Stimulated activated CD4-positive, alpha-beta T cell treated with anti-CD3 and anti-CD28 coated beads, Interleukin-4, amount 100 ng/mL, for 48 hours (primary cell): Measurements from ENCODE around the gene CPEB1.
"Not testable (repeated sequence)": the region's sequence is repeated elsewhere in the genome, so short reads cannot be mapped to it uniquely, and the experiment has no call there.

Source experiments
- DNase-seq, 2 donors: peaks; one replicate each; pipeline ENCODE4 v3.0.0-alpha.2; 2020; ENCODE audit warnings: low read depth in 2 of 2

Gene CPEB1

DNA sequence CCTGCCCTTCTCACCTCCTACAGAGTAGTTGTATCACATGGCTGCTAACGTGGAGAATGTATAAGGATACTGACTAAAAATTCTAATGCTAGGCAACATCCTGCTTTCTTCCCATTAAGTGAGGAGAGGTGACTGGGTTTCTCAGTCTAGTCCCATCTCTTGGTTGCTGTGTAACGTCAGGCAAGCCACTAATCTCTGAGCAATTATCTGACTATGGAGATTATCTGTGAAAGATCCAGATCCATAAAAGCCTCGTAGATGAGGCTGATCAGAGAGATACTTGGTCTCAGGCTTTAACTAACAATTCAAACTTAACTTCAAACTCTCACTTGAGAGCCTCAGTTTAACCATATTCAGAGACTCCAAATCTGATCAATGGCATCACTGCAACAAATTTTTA is 102.2 kb downstream of the CPEB1 start:
- no peak for DNase-seq

DNA sequence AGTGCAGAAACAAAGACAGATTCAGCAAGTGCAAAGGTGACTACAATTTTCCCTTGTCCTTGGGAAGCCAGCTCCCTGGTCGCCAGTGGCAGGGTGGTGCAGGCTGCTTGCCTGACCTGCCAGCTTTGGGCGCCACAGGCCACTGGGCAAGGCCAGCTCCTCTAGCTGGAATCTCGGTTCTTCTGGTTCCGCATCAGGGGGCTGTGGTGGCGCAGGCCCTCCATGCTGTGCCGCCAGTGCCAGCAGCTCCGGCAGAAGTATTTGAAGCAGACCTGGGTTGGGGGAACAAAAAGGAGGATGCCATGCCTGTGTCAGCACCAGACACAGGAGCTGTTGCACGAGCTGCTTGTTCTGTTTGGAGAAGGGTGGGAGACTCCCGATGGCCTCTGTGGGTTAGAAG is 102.7 kb downstream of the CPEB1 start:
- DNase-seq: no peak

DNA sequence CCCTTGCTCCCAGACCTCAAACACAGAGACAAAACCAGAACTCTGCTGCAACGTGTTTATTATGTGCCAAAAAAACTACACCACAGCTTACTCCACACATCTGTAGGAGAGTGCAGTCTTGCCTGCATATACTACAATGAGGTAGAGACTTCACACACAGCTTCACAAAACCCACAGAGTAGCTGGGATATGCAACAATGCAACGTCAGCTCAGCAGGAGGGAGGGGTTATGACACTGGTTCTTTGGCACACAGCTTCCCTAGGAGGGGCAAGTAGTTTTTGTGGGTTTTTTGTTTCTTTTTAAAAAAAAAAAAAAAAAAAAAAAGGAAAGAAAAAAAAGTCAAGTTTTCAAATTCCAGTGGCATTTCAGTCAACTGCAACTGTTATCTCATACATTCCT is 104.0 kb downstream of the CPEB1 start:
- no peak for DNase-seq

DNA sequence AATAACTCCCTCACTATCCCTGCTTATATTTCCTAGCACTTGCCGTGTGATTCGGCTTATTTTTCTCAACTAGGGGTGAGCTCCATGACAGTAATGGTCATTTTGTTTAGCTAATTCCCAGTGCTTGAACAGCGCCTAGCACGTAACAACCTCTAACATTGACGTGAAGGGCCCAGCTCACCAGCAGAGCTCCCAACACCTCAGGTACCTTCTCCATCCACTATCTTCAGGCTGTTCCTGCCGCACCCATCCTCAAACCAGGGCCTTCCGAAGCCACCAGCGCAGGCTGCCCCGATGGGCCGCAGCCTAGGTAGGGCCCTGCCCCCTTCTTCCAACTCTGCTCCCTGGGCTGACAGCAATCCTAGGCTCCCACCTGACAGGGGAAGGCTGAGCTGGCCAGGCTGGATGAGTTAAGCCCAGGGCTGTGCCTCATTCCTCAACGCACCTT is 106.2 kb downstream of the CPEB1 start:
- no peak for DNase-seq

DNA sequence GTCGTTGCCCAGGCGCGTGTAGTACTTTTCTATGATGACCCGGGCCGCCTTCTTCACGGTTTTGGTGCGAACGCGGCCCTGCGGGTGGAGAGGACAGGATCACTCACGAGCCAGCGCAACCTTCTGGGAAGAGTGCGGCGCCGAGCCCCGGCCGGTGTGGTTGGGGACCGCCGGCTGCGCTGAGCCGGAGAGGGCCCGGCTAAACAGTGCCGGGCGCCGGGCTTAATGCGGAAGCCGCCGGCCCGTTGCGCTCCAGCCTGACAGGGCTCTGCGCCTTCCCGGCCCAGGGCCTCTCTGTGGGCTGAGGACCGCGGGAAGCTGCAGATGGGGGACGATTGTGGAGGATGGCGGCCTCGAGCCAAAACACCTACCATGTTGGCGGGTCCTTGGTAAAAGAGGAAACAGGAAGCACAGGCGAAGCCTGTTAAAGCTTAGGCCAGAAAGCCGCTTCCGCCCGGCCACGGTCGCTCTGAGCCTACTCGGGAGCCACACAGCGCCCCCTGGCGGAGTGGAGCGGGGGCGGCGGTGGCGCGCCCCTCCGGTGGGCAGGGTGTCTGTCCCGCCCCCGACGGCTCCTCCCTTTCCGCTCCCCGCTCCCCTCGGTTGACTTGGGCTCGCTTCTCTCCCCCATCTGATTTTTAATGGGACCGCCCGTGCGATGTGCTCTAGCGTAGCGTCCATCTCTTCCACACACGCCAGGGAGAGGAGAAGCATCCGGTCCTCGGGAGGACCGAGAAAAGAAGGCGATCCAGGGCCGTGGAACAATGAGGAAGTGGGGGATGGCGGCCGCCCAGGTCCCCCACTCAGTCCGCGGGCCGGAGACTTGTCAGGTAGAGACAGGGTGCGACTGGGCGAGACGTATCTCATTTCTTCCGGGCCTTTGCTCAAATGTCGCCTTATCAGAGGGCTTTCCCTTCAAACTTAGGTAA is 106.8 kb downstream of the CPEB1 start, which contains the start of gene RPS17:
RPS17 (minus strand) TSS at position 403 of the 929 bp plus-strand sequence; CDS start at position 374, 29 bp downstream.
- peak; percentile 97 to 98 for DNase-seq

DNA sequence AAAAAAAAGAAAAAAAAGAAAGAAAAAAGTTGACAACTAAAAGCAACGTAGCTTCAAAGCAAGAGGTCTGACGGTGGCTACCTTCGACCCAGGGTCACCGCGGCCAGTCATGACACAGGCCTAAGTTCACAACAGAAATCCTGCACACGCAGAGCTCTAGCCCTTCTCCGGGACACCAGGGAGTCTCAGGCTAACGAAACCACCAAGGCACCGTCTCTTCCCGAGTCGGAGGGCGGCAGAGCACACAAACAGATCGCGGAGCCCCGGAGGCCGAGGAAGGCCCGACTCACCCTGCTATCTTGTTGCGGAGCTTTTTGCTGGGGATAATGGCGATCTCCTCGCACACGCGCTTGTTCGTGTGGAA is 107.5 kb downstream of the CPEB1 start:
- no peak for DNase-seq

DNA sequence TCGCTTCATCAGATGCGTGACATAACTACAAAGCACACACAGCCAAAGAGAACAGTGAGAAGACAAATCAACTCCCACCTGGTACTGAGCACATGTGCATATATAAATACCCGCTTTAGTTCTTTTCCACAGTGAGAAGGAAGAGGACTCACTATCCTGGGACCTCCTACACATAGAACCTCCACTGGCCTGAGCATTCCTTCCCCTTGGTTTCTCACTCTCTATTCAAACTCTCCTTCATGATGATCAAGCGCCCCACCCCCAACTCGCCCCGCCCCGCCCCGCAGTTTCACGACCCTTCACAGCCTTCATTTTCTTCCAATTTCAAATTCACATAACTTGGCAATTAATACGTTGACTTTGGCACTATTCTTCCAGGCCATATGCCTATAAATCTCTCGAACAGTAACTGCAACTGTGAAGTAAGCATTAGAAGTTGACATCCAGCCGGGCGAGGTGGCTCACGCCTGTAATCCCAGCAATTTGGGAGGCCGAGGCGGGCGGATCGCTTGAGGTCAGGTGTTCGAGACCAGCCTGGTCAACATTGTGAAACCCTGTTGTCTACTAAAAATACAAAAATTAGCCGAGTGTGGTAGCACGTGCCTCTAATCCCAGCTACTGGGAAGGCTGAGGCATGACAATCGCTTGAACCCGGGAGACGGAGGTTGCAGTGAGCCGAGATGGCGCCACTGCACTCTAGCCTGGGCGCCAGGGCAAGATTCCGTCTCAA is 108.0 kb downstream of the CPEB1 start:
- DNase-seq: no peak

DNA sequence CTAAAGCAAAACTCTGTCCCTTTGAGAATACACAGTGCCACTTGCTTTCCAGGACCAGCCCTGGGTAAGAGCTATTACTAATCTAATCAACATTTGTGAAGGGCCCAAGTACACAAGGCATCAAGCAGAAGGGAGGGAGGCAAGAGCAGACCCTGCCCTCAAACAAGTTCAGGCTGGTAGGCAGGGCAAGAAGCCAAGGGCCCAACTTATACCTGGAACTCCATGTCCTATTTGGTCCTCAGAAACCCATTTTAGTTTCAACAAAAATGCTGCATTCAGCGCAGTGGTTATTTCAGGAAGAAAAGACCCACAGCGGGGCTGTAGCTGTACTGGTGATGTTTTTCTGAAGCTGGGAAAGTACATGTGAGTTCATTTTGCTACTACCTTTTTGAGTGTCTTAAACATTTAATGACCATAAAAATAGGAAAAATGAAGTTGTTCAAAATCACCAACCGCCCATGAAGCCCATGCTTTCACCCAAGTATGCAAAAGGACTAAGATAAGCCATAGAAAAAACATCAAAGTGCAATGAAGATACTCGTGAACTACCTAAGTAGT is 109.7 kb downstream of the CPEB1 start:
- DNase-seq: no peak

DNA sequence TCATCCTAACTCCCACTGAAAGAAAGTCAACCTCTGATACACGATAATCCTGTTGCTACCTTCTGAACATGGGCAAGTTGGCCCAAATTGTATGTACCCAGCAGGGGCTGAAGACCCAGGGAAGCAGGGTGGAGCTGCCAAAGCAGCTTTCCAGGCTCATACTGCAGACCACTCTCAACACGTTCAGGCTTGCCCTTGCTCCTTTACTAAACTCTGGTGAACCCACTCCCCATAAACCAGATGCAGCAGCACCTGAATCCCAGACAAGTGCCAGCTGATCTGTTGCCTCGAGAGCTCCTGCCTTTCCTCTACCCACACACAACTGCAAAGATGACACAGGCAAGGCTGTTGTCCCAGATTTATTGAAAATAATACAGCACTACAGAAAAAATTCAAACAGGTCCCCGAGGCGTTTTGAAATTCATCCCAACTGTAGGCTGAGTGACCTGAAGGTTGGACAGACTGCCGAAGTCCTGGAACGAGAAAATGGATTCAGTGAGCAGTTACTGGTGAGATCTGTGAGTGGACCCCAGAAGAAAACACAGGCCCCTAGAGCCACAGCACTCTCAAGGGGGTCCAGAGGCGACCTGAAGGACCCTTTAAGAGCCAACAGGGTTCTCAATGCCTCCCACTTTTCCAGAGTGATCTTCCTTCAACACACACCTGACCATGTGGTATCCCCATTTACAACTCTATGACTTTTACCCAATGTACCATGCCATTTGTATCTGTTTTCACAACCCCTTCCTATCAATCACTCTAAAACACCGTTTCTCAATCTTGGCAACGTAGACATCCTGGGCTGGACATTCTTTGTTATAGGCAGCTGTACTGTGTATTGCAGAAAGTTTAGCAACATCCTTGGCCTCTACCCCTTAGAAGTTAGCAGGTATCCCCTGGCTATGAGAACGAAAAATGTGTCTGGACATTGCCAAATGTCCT is 110.5 kb downstream of the CPEB1 start:
- DNase-seq: no peak

DNA sequence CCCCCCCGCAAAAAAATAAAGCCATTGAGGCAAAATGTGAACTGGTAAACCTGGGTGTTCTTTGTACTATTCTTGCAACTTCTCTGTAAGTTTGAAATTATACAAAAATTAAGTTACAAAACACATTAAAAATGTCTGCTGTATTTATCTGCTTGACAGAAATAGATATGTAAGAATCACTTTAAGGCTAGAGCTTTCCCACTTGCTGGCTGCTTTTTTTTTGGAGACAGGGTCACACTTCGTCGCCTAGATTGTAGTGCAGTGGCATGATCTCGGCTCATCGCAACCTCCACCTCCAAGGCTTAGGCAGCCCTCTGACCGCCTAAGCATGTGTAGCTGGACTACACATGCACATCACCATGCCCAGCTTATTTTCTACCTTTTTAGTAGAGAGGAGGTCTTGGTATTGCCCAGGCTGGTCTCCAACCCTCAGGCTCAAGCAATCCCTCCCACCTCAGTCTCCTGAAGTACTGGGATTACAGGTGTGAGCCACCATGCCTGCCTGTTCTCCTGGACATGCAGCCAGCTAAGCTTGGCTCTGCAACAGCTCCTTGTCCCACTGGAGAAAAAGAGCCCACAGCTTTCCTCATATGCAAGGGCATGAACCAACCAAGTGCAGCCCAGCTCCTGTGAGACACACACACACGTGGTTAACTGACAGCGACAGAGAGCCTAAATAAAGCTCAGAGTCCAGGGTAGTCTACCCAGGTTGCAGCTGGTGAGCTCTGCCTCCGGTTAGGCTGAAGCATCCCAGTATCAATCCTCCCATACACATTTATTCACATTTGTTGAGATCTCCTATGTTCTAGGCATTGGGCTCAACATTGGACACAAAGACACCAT is 111.4 kb downstream of the CPEB1 start:
- DNase-seq: no peak

DNA sequence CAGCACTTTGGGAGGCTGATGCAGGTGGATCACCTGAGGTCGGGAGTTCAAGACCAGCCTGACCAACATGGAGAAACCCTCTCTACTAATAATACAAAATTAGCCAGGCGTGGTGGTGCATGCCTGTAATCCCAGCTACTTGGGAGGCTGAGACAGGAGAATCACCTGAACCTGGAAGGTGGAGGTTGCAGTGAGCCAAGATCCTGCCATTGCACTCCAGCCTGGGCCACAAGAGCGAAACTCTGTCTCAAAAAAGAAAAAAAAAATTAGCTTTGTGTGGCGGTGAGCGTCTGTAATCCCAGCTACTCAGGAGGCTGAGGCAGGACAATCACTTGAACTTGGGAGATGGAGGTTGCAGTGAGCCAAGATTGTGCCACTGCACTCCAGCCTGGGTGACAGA is 112.0 kb downstream of the CPEB1 start:
- not testable (repeated sequence) for DNase-seq

DNA sequence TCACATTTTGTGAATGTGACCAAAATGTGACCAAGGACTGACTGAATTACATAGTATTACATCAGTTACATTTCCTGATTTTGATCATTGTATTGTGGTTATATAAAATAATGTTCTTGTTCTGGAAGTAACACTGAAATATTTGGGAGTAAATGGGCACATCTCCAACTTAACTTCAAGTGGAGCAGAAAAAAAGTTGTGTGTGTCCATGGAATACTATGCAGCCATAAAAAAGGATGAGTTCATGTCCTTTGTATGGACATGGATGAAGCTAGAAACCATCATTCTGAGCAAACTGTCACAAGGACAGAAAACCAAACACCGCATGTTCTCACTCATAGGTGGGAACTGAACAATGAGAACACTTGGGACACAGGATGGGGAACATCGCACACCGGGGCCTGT is 112.7 kb downstream of the CPEB1 start:
- not testable (repeated sequence) for DNase-seq

DNA sequence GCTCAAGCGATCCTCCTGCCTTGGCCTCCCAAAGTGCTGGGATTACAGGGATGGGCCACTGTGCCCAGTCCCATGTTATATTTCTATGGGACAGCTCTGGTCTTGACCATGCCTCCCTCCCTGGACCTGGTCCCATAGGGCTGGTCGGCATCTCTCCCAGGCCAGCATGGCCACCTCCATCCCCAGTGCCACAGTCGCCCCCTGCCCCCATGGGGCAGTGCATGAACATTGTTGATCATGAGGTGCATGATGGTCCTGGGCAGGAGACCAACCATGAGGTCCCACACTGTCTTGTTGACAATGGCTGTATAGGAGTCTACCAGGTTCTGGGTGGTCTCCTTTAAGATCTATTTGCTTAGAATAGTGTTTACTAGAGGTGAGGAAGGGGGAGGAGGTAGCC is 113.4 kb downstream of the CPEB1 start:
- DNase-seq: no peak

DNA sequence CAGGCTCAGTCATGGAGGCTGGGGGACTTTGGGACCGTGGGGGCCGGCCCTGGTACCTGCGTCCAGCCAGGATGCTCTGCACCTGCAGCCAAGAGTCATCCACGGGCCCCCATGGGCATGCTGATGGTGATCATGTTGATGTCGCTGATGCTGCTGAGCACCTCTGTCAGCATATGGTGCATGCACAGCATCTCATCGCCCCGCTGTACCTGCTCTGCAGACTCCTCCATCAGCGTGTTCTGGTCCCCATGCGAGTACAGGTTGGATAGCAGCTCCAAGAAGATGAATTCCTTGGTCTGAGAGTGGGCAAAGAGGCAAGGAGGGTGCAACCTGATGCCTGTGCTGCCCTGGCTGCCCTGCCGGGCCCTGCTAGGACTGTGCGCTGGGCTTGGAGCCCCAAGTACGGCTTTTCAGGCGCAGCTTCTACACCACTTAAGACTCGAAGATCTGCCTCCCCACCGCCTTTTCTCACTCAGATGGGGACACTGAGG is 114.1 kb downstream of the CPEB1 start:
- no peak for DNase-seq

DNA sequence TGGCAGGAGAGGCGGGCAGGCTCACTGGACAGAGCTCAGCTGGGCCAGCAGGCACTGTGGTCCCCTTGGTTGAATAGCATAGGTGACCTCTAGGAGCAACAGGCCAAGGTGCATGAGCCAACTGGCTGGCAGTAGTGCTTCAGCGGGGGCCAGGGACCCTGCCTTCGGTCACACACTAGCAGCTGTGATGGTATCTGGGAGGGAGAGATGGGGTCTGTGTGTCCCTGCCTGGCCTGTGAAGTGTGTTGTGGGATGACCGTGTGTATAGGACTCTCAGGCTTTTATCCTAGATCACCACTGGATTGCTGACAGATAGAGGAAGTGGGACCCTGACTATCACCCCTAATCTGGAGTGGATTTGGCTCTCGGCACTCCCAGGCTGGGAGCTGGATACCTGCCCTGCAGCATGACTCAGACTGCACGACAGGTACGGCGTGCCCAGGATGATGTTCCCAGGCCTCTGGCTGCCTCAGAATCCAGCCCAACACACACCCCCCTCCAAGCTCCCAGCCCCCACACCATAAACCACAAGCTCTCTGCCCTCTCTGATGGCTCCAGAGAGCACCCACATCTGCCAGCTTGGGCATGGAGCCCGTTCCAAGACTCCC is 114.7 kb downstream of the CPEB1 start:
- DNase-seq: no peak

DNA sequence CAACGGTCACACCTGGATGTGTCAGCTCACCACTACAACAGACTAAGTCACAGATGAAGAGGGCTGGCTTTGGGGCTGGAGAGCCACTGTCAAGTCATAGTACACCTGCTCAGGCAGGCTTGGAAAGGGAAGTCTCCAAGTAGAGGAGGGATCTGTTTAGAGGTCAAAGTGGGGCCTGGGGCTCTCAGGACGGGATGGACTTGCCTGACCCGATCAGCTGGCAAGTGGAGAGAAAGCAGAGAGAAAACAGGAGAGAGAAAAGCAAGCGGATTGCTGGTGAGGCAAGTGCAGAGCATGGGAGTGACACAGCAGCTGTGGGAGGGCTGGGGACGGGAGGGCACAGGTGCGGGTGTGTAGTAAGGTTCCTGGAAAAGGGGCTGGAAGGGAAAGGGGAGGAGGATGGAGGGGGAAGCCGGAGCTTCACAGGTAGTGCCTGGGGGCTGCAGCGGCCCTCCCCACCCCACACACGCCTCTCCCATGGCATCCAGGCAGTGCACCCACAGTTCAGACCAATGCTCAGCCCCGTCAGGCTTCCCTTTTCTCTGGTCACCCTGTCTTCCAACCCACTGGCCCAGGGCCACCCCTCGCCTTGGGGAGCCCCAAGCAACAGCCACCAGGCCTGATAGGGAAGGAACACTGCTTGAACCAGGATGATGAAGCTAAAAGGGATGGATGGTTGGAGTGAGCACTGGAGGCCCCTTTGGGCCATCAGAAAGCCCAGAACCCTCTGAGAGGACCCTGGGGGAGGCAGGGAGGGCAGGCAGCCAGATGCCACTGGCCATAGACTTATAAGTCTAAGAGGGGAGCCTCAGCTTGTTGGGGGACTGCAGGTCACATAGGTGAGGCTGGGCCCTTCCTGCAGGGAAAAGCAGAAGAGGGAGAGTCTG is 115.4 kb downstream of the CPEB1 start:
- DNase-seq: no peak

DNA sequence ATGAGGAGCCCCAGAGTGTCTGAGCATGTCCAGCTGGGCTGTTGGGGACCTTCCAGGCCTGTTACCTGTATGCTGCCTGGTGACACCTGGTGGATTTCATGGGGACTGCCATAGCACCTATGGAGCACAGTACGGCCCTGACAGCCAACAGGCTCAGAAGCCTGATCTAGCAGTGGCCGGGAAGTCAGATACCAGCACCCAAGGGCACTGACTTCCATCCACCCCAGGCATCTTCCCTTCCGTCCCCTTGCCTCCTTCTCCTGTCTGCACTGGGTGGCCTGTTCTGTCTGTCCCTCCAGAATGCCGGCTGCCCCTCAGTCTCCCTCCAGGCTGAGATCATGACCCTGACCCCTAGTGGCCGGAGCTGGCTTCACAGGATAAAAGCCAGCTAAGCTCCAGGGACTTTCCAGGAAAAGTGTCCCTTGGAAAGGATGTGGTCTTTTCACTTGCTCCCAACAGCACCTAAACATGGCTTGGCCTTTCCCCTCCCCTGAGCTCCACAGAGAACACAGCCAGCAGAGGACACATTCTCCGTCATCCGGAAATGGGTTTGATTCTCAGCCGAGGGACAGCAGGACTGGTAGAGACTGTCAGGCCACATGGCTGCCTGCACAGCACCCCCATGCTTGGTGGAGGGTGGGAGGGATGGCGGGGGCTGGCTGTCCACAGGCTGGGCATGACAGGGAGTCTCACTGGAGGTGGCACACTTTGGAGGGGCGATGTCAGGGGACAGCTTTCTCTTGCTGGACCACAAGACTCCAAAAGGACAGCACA is 116.4 kb downstream of the CPEB1 start:
- peak; percentile 53 to 55 for DNase-seq

DNA sequence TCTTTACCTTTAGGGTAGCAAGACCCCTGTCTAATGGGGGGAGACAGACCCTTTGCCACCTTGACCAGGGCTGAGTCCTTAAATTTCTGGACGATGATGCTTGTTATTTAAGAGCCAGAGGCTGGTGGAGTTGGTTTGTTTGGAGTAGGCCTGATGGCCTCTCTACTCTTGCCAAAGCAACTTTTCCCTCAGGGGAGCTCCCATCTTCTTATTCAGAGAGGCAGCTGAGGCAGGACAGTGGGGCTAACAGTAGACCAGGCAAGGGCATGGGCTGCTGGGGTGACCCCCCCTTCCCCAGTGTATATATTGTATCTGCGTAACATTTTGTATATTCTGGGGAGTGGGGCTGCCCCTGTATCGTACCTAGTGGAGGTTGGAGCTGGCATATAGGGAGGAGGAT is 117.2 kb downstream of the CPEB1 start:
- no peak for DNase-seq
